ENCODE data around the gene TRIM41. TPM values are rescaled to one million over a fixed set of nuclear protein-coding genes. Genes with fewer than 3 reads are reported as not detected.

Gene TRIM41
- total and polyA plus RNA-seq, 9 of the 15 experiments (the other 6 are each of a cell fraction or from before 2014, with no cell fraction given) = 1.8 to 47.6 (median 20.9) TPM

DNA sequence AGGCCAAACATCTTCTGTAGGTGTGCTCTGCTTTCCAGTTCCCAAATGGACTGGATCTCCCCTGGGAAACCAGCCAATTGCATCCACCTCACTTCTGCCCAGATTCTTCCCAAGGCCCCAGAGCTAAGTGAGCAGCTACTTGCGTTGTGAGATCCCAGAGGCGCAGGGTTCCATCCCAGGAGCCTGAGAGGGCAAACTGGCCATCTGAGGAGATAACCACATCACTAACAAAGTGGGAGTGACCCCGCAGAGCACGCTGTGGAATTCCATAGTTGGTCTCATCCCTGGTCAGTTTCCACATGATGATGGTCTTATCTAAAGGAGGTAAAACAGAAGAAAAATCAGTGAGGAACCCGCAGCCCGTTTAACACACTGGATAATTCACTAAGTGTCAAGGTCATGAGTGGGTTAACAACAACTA is 19.0 kb downstream of the TRIM41 start (continued):
- TF ChIP-seq, protein P1, sequence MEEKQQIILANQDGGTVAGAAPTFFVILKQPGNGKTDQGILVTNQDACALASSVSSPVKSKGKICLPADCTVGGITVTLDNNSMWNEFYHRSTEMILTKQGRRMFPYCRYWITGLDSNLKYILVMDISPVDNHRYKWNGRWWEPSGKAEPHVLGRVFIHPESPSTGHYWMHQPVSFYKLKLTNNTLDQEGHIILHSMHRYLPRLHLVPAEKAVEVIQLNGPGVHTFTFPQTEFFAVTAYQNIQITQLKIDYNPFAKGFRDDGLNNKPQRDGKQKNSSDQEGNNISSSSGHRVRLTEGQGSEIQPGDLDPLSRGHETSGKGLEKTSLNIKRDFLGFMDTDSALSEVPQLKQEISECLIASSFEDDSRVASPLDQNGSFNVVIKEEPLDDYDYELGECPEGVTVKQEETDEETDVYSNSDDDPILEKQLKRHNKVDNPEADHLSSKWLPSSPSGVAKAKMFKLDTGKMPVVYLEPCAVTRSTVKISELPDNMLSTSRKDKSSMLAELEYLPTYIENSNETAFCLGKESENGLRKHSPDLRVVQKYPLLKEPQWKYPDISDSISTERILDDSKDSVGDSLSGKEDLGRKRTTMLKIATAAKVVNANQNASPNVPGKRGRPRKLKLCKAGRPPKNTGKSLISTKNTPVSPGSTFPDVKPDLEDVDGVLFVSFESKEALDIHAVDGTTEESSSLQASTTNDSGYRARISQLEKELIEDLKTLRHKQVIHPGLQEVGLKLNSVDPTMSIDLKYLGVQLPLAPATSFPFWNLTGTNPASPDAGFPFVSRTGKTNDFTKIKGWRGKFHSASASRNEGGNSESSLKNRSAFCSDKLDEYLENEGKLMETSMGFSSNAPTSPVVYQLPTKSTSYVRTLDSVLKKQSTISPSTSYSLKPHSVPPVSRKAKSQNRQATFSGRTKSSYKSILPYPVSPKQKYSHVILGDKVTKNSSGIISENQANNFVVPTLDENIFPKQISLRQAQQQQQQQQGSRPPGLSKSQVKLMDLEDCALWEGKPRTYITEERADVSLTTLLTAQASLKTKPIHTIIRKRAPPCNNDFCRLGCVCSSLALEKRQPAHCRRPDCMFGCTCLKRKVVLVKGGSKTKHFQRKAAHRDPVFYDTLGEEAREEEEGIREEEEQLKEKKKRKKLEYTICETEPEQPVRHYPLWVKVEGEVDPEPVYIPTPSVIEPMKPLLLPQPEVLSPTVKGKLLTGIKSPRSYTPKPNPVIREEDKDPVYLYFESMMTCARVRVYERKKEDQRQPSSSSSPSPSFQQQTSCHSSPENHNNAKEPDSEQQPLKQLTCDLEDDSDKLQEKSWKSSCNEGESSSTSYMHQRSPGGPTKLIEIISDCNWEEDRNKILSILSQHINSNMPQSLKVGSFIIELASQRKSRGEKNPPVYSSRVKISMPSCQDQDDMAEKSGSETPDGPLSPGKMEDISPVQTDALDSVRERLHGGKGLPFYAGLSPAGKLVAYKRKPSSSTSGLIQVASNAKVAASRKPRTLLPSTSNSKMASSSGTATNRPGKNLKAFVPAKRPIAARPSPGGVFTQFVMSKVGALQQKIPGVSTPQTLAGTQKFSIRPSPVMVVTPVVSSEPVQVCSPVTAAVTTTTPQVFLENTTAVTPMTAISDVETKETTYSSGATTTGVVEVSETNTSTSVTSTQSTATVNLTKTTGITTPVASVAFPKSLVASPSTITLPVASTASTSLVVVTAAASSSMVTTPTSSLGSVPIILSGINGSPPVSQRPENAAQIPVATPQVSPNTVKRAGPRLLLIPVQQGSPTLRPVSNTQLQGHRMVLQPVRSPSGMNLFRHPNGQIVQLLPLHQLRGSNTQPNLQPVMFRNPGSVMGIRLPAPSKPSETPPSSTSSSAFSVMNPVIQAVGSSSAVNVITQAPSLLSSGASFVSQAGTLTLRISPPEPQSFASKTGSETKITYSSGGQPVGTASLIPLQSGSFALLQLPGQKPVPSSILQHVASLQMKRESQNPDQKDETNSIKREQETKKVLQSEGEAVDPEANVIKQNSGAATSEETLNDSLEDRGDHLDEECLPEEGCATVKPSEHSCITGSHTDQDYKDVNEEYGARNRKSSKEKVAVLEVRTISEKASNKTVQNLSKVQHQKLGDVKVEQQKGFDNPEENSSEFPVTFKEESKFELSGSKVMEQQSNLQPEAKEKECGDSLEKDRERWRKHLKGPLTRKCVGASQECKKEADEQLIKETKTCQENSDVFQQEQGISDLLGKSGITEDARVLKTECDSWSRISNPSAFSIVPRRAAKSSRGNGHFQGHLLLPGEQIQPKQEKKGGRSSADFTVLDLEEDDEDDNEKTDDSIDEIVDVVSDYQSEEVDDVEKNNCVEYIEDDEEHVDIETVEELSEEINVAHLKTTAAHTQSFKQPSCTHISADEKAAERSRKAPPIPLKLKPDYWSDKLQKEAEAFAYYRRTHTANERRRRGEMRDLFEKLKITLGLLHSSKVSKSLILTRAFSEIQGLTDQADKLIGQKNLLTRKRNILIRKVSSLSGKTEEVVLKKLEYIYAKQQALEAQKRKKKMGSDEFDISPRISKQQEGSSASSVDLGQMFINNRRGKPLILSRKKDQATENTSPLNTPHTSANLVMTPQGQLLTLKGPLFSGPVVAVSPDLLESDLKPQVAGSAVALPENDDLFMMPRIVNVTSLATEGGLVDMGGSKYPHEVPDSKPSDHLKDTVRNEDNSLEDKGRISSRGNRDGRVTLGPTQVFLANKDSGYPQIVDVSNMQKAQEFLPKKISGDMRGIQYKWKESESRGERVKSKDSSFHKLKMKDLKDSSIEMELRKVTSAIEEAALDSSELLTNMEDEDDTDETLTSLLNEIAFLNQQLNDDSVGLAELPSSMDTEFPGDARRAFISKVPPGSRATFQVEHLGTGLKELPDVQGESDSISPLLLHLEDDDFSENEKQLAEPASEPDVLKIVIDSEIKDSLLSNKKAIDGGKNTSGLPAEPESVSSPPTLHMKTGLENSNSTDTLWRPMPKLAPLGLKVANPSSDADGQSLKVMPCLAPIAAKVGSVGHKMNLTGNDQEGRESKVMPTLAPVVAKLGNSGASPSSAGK (IDR thresholded peaks at IDR 0.05) = no peak
- TF ChIP-seq ZEB2 (IDR thresholded peaks at IDR 0.05) (no peak), RBM39 (optimal IDR thresholded peaks at IDR 0.05; ENCODE audit: low read depth, low read length) (peak; percentile 92), SIN3A (IDR thresholded peaks at IDR 0.05; ENCODE audit: borderline replicate concordance in 2 of 2, control insufficient read depth in 1 of 2, low read depth in 2 of 2, low read length in 2 of 2) (0 out of 4 replicates have a peak, but pooled peaks of 1 of the 2 experiments have one; percentile 31), CEBPG (CRISPR knock-in tag; IDR thresholded peaks at IDR 0.05) (no peak), CEBPG (tag; conservative IDR thresholded peaks at IDR 0.05 in 1 of 2, IDR thresholded peaks at IDR 0.05 in 1 of 2) (no peak), ZNF143 (CRISPR knock-in tag; IDR thresholded peaks at IDR 0.05) (no peak), HNRNPUL1 (IDR thresholded peaks at IDR 0.05; ENCODE audit: low read length) (no peak), RBFOX2 (IDR thresholded peaks at IDR 0.05; ENCODE audit: low read depth, low read length) (0 out of 2 replicates have a peak, but pooled peaks have one; percentile 31), POLR2H (tag; IDR thresholded peaks at IDR 0.05; ENCODE audit: low read depth) (no peak), ZNF384 (IDR thresholded peaks at IDR 0.05; ENCODE audit: low read depth, low read length) (no peak), SMARCA4 (IDR thresholded peaks at IDR 0.05) (no peak), ZNF263 (CRISPR knock-in tag; IDR thresholded peaks at IDR 0.05; ENCODE audit: borderline replicate concordance) (0 out of 2 replicates have a peak, but pooled peaks have one; percentile 26)
- TF ChIP-seq, protein P2, sequence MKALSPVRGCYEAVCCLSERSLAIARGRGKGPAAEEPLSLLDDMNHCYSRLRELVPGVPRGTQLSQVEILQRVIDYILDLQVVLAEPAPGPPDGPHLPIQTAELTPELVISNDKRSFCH (CRISPR knock-in tag; IDR thresholded peaks at IDR 0.05) = no peak
- TF ChIP-seq, protein P2 (tag; IDR thresholded peaks at IDR 0.05) = no peak
- TF ChIP-seq, protein P3, sequence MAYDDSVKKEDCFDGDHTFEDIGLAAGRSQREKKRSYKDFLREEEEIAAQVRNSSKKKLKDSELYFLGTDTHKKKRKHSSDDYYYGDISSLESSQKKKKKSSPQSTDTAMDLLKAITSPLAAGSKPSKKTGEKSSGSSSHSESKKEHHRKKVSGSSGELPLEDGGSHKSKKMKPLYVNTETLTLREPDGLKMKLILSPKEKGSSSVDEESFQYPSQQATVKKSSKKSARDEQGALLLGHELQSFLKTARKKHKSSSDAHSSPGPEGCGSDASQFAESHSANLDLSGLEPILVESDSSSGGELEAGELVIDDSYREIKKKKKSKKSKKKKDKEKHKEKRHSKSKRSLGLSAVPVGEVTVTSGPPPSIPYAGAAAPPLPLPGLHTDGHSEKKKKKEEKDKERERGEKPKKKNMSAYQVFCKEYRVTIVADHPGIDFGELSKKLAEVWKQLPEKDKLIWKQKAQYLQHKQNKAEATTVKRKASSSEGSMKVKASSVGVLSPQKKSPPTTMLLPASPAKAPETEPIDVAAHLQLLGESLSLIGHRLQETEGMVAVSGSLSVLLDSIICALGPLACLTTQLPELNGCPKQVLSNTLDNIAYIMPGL (CRISPR knock-in tag; IDR thresholded peaks at IDR 0.05) = no peak

All from K562 (cell line).